Activated CD8-positive, alpha-beta memory T cell treated with anti-CD3 and anti-CD28 coated beads for 1 hour (primary cell): ENCODE results near the gene AKAP6.

Experiments used
- DNase-seq, 2 donors: peaks; one replicate each; pipeline ENCODE4 v3.0.0-alpha.2; 2020; ENCODE audit warnings: low read depth in 1 of 2; ENCODE audit errors: extremely low read depth in 1 of 2

AKAP6 gene

DNA sequence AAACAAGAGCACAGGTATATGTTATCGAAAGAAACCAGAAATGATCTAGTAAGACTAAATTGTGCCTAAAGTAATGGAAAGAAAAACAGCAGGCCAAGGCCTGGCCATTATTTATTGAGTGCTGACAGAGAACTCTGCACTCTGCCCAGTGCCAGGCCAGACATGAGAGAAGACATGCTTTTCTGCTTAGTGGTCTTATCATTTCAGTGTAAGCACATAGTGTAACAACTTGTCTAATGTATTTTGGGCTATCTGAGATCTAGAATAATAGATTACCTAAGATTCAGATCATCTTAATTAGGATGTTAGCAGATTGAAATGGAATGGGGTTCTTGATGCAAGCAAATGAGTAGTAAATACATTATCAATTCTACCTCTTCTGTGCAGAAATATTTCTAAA lies 278.3 kb downstream of the AKAP6 start:
- no peak for DNase-seq

DNA sequence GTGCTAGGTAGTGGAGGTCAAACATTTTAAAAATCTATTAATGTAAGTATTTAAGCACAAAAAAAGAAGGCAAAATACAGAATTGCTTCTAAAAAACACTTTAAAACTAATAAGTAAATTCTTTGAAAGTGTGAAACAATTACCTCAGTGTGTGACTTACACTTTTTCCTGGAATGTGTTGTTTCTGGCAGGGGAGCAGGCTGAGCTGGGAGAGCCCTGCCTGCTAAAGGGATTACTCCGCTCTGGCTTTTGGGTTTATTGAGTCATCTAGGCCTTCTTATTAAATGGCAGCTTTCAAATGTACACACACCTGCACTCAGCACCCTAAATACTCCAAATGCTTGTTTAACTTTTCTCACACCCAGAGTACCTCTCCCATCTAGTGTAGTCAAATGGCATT lies 279.8 kb downstream of the AKAP6 start:
- no peak for DNase-seq

DNA sequence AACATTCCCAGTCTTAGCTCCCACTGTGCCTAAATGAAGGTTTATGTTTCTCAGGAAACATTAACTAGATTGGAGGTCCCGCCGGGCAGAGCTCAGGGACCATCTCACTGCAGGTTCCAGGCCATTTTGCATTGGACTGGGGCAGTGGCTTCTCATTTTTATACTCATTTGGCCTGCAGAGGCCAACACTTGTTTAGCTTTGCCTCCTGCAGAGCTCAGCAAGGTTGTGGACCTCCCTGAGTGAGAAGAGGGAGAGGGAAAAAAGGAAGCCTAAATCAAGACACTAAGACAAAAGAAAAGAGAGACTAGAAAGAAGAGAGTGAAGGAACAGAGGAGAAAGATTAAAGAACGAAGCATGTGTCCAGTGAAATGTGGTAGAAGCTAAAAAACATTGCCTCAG lies 280.3 kb downstream of the AKAP6 start:
- DNase-seq = no peak

DNA sequence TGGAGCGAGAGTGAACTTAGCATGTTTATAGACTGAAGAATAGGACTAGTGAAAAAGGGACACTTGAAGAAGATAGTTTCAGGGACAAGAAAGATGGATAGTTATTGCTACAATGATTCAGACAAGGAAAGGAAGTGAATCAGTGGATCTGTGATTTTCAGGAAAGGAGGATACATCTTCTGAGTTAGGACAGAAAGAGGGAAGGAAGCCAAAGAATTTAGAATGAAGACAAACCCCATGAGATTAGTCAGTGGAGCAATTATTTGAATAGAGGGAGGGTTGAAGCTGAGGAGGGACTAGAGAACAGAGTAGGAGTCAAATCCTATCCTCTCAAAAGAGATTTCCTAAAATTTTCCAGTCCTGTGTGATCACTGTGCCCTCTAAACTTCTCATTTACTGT lies 282.7 kb downstream of the AKAP6 start:
- DNase-seq = no peak

DNA sequence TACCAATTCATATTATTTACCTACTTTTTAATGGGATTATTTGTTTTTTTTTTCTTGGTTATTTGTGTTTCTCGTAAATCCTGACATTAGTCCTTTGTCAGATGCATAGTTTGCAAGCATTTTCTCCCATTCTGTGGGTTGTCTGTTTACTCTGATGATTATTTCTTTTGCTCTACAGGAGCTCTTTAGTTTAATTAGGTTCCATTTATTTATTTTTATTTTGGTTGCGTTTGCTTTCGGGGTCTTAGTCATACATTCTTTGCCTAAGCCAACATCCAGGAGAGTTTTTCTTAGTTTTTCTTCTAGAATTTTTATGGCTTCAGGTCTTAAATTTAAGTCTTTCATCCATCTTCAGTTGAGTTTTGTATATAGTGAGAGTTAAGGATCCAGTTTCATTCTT lies 289.9 kb downstream of the AKAP6 start:
- DNase-seq = no peak

DNA sequence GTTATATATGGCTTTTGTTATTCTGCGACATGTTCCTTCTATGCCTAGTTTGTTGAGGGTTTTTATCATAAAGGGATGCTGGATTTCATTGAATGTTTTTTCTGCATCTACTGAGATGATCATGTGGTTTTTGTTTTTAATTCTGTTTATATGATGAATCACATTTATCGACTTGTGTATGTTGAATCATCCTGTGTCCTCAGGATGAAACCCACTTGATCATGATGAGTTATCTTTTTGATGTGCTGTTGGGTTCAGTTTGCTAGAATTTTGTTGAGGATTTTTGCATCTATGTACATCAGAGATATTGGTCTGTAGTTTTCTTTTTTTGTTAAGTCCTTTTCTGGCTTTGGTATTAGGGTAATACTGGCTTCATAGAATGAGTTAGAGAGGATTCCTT lies 291.2 kb downstream of the AKAP6 start:
- no peak for DNase-seq

DNA sequence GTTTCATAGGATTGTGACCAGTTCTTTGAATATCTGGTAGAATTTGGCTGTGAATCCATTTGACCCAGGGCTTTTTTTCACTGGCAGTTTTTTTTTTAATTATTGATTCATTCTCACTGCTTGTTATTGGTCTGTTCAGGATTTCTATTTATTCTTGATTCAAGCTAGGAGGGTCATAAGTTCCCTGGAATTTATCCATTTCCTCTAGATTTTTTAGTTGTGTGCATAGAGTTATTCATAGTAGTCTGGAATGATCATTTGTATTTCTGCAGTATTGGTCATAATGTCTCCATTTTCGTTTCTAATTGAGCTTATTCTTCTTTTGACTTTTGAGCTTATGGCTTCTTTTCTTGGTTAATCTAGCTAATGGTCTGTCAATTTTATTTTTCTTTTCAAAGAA lies 291.6 kb downstream of the AKAP6 start:
- DNase-seq = no peak

DNA sequence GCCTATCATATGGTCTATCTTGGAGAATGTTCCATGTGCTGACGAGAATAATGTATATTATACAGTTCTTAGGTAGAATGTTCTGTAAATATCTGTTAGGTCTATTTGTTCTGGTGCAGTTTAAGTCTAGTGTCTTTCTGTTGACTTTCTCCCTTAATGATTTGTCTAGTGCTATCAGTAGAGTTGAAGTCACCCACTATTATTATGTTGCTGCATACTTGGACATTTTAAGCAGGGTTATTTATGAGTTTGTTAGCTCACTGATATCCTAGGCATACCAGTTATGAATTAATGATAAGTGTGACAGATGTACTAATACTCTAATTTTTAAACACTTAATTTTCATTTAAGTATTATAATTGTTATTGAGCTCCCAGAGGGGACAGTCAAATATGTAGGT lies 292.5 kb downstream of the AKAP6 start:
- DNase-seq = no peak

DNA sequence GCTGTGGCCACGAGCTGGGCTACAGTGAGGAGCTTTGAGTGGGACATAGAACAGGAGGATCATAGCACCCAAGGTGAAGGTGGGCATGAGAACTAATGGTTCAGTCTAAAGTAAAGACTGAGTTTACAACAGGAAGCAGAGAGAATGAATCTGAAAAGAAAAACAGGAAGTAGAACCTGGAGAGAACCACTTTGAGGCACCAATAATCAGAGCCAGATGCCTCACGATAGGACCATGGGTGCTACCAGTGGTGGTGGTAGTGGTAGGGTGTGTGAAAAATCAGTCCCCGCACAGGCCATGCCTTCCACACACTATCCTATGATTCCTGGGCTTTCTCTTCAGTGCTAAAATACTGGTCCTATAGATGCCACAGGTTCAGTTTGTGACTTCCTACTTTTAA lies 293.6 kb downstream of the AKAP6 start:
- DNase-seq = no peak

DNA sequence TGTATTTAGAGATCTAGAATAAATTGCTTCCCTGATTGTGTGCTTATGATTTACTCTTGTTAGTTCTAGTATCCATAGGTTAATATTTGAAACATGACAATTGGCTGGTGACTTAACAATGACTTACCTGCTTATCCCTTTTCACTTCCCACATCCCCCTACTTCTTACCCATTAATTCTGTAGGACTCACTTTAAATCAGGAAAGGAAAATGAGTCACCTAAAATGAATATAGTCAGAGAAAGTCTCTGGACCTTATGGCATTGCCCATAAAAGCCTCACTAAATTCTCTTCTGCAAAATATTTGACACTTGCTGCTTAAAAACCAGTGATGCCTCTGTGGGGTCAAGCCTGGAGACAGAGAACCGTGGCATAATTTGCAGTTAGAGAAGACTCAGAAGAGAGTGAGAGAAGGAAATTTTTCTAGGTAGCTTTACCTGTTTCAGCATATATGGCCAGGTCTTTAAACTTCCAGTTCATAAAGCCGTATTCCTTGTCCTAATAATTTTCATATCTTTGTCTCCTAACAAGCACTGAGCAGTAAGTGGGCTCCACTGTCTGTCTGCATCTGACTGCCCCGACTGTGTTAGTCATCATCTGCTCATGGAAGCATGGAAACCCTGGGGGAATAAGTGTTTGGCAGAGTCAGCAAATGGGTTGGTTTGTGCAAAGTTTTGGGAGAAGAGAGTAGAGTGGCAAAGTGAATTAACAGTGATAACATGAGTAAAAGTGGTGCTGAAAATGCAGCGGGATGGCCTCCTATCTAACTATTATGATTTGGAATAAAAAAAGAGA lies 294.4 kb downstream of the AKAP6 start:
- DNase-seq = no peak

DNA sequence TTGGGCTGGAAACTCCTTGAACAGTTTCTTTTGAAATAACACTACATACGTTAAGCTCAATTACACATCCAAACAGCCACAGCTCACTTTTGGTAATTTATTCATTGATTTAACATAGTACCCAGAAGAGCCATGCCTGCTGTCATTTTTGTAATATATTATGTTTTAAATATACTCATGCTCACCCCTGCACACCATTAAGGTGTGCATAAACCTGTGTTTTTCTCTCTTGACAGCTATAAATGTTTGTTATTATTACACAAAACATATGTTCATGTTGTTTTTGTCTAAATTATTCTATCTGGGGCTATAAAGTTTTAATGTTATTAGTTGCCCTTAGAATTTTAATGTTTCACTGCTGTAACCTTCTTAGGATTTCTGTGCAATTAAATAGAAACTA lies 296.1 kb downstream of the AKAP6 start:
- no peak for DNase-seq

DNA sequence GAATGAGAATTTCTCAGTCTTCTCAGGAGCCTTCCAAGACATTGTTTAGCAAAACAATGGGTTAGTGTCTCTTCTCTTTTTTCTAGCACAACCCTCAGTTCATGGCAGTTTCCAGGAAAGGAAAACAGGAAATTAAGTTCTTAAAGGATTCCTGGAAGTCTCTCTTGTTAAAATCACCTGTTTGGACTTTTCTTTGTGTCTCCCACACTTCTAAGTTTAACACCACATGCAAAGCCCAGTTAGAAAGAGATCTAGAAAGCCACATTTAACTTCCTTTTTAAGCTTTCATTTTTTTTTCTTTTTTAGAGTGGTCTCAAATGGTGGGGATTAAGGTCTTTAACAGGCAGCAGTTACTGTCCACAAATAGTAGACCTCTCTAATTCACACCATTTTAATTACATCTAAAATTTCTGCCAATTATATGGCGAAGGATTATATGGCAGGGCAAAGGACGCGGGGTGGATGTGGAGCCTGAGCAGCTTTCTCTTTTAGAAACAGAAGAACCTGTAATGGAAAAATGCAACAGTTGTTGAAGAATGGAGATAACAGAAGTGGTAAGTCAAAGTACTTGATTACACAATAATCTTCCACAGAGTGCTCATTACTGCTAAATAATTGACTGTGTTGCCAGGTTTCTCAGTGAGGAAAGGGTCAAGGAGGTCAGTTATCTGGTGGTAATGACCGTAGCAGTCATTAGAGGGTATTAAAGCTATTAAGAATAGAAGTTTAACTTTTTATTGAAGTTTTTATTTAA lies 298.6 kb downstream of the AKAP6 start:
- DNase-seq = no peak

DNA sequence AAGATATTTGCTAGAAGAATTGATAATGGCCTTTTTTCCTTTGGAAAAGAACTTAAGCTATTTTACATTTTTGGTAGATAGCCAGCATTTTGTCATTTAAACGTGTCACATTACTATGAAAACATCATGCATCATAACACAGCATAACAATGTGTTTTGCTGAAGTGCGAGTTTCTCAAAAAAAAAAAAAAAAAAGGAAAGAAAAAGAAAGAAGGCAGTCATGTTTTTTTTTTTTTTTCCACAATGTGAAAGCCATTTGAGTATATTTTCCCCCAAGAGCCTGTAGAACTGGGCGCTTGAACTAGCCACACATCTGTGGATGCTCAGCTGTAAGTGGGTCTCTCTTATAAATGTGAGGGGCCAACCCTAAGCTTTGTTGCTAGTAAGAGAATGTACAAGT lies 300.1 kb downstream of the AKAP6 start:
- DNase-seq = no peak

DNA sequence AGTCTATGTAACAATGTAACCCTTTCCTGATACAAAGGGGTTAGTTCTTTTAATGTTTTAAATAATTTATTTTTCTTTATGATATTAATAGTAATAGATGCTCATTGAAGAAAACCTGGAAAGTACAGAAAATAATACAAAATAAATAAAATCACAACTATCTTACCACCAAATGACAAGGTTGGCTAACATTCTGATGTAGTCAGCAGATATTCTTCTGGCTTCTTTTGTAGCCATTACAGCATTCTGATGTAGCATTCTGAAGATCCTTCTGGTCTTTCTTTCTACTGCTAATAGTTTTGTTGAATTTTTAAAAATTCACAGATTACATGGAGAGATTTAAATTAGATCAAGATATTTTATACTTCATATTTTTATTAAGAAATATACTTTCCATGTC lies 301.6 kb downstream of the AKAP6 start:
- no peak for DNase-seq

DNA sequence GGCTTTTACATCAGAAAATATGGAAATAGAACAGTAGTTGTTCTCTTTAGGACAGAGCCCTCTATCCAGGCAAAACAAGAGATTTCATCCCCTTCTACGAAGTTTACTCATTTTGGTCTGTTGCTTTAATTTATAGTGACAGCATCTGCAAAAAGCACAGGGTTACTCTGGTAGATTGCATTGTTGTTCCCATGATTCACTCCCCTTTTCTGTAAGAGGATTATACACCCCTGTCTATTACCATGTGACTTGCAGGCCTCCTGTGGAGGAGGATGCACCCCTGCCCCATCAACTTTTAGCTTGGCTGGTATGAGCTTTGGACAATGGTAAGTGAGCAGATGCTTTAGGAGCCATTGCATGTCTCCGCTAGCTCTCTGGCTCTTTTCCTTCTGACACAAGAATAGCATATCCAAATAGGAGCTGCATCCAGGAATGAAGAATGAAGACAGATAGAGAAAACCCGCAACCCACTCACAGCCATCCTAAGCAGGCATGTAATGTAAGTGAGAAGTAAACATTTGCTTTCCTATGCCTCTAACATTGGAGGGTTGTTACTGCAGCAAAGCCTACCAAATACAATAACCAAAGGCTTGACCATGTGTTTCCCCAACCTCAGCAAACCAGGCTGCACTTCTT lies 304.2 kb downstream of the AKAP6 start:
- no peak for DNase-seq

DNA sequence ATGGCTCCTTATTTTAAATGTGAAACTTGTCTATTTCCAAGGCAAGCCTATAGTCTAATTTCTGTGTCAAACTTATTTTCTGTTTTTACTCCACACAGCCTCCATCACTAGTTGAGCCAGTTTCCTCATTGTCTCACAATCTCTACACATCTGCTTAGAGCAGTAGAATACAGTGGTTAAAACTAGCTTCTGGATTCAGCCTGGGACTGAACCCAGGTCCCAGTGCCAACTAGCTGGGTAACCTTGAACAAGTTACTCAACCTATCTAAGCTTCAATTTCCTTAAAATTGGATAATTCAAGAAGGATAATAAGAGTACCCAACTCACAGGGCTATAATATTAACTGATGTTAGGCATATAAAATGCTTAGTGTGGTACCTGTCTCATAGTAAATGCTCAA lies 304.8 kb downstream of the AKAP6 start:
- no peak for DNase-seq

DNA sequence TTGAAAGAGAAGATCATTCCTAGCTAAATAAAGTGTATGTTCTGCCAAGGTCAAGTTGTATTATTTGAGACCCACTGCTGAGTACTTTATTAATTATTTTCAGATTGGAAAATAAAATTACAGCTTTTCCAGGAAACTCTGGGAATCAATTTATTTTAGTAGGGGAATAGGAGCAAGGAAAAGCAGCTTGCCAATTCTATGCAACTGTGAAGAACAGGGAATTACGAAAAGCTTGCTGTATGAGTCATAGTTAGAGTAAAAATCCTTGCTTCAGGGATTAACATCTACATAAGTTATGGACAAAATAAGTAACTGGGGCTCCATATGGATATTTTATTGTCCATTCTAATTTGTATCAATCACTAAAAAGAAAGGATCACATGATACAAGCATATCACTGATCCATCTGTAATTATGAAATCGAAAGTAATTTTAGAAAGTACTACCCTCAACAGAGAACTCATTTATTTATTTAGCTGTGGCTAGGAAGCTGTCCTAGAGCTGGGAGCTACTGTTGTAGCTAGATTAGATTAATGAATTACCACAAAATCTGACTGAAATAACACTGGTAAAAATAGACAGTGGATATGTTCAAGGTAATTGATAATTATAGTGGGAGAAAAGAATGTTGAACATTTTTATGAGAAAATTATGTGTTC lies 306.1 kb downstream of the AKAP6 start:
- DNase-seq = no peak

DNA sequence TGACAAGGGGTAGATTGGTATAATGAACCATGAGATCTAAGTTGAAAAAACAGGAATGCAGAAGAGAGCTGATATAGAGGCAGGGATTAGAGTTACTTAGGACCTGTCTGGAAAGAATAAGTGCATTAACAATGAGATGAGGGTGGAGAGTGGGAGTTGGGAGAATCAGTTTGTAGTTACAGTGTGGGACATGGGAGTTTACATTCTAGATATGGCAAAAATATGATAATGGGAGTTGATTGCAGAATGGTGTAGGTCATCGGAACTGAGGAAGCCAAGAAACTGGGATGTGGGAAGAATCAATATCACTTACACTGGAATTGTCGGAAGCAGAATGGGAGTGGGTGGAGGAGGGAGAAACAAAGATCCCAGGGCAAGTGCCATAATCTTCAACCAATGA lies 308.5 kb downstream of the AKAP6 start:
- DNase-seq = no peak

DNA sequence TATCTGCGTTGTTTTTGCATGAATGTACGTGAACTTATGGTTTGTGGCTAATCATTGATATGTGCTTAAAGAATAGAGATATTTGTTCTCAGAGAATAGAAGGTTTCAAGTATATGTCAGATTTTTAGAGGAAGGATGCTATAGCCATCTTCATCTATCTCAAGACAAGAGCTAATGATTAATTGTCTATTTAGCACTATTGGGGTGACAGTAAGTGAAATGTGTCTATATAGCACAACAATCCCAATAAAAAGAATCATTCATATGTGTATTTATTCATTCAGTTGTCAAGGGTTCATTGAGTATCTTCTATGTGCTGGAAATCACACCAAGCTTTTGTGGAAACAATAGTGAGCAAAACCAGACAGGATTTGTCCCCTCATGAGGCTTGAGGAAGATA lies 310.1 kb downstream of the AKAP6 start:
- no peak for DNase-seq

DNA sequence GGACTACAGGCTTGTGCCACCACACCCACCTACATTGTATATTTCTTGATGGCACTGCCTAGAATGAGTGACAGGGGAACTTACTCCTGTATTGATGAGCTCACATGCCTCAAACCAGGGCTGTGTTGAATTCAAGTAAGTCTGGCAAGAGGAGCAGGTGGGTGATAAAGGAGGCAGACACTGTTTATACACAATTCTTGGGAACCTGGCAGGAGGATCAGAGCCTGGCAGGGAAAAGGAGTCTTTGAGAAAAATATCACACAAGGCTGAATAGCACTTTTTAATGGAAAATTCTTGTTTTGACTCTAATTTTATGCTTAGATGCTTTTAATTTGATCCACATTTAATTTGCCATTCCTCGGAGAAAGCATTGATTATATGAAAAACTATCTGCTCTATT lies 316.5 kb downstream of the AKAP6 start:
- no peak for DNase-seq

DNA sequence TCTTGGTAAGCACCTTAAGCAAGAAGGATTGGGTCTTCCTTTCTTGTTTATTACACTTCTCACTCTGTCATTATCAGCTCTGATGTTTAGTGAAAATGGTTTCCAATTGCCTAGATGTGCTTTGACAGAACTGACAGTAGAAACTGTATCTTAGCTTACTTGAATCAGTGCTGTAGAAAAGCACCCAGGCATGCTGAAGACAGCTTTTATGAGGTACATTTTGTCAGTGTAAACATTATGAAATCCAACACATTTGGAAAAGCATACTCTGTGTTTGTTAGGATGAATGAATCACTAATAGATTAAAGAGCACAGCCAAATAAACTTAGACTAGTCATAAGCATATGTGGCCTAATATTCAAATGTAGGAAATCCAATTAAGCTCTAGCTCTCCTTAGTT lies 319.3 kb downstream of the AKAP6 start:
- no peak for DNase-seq

DNA sequence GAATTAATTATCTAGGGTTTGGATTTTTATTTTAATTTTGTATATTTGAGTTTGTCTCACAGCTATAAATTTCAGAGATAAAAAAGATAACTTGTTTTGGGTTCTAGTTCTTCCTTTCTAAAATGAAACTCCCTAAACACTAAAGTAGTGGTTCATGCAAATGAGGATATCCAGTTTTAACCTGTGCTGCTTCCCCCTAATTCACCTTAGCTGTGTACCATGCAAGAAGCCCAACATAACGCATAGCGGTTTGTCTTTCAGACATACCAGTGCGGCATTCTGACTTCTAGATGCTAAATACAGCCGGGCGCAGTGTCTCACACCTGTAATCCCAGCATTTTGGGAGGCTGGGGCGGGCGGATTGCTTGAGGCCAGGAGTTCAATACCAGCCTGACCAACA lies 320.9 kb downstream of the AKAP6 start:
- DNase-seq = no peak
